ENCODE data around the gene CAMK1D.

The CAMK1D gene

GRCh38 chr10:12633776-12634620 lies 284.7 kb downstream of the CAMK1D start:
- DNase-seq = no peak

GRCh38 chr10:12634621-12634931 lies 285.2 kb downstream of the CAMK1D start:
- no peak for DNase-seq

GRCh38 chr10:12635127-12635541 lies 285.8 kb downstream of the CAMK1D start:
- no peak for DNase-seq

GRCh38 chr10:12636571-12636970 lies 287.2 kb downstream of the CAMK1D start:
- DNase-seq = no peak

- peak in 1 of 2 experiments; percentile 37 for DNase-seq
These were observed 288.3 kb downstream of the CAMK1D start for GRCh38 chr10:12637649-12638048.

- peak; percentile 53 to 78 for DNase-seq
These were observed 288.8 kb downstream of the CAMK1D start for GRCh38 chr10:12638103-12638502.

GRCh38 chr10:12638781-12639180 lies 289.4 kb downstream of the CAMK1D start:
- DNase-seq = no peak

GRCh38 chr10:12639996-12640944 lies 290.9 kb downstream of the CAMK1D start:
- DNase-seq = peak in 1 of 2 experiments; percentile 24

- no peak for DNase-seq
These were observed 292.7 kb downstream of the CAMK1D start for GRCh38 chr10:12642036-12642435.

GRCh38 chr10:12643279-12643678 lies 293.9 kb downstream of the CAMK1D start:
- no peak for DNase-seq

- no peak for DNase-seq
These were observed 295.2 kb downstream of the CAMK1D start for GRCh38 chr10:12644380-12645144.

GRCh38 chr10:12645449-12645848 lies 296.1 kb downstream of the CAMK1D start:
- DNase-seq = no peak

- DNase-seq = no peak
These were observed 299.8 kb downstream of the CAMK1D start for GRCh38 chr10:12649012-12649584.

- no peak for DNase-seq
These were observed 300.8 kb downstream of the CAMK1D start for GRCh38 chr10:12650122-12650521.

- no peak for DNase-seq
These were observed 301.4 kb downstream of the CAMK1D start for GRCh38 chr10:12650538-12651298.

- no peak for DNase-seq
These were observed 306.6 kb downstream of the CAMK1D start for GRCh38 chr10:12655940-12656339.

GRCh38 chr10:12656518-12657142 lies 307.3 kb downstream of the CAMK1D start:
- peak in 1 of 2 experiments; percentile 51 for DNase-seq

GRCh38 chr10:12657489-12657888 lies 308.1 kb downstream of the CAMK1D start:
- peak in 1 of 2 experiments; percentile 23 for DNase-seq

- no peak for DNase-seq
These were observed 309.2 kb downstream of the CAMK1D start for GRCh38 chr10:12658526-12658925.

- DNase-seq = no peak
These were observed 310.4 kb downstream of the CAMK1D start for GRCh38 chr10:12659706-12660105.

GRCh38 chr10:12660812-12661211 lies 311.5 kb downstream of the CAMK1D start:
- no peak for DNase-seq
